Esophagus squamous epithelium (tissue), 5 donors: ENCODE measurements around the gene ROCK2. TPM values are rescaled to one million over a fixed set of nuclear protein-coding genes. Genes with fewer than 3 reads are reported as not detected.

Source experiments
- DNase-seq: peaks from one replicate; lab custom pipeline; 2025; lab: John Stamatoyannopoulos, UW
- H3K27ac ChIP-seq, 4 donors: fragments of 200-600 bp; sonication (generic); one replicate each; pipeline ENCODE4 v1.5.1; 2016 to 2019; ENCODE audit warnings: mild to moderate bottlenecking in 1 of 4
- H3K27me3 ChIP-seq, 4 donors: fragments of 200-600 bp; sonication (generic); 1 replicate in 3 of 4; 2 replicates in 1 of 4; pipeline versions ENCODE4 v1.5.1 to v1.6.0; 2017 to 2021; ENCODE audit warnings: antibody characterized with exemption in 1 of 4
- H3K36me3 ChIP-seq, 3 donors: fragments of 200-600 bp; sonication (generic); one replicate each; pipeline ENCODE4 v1.5.1; 2016 to 2019
- H3K4me1 ChIP-seq, 3 donors: fragments of 200-600 bp; sonication (generic); one replicate each; pipeline ENCODE4 v1.5.1; 2017 to 2019
- H3K4me3 ChIP-seq, 4 donors: fragments of 200-600 bp; sonication (generic); 1 replicate in 3 of 4; 2 replicates in 1 of 4; pipeline ENCODE4 v1.5.1; 2016 to 2019; ENCODE audit warnings: mild to moderate bottlenecking in 2 of 4, moderate library complexity in 1 of 4
- H3K9me3 ChIP-seq, 3 donors: fragments of 200-600 bp; sonication (generic); one replicate each; pipeline ENCODE4 v1.5.1; 2016 to 2019
- CTCF ChIP-seq, 6 experiments: fragments of 450-650 bp in 4 of 6; fragments of 200-600 bp in 2 of 6; sonication (generic) in 2 of 6; IDR thresholded peaks; one replicate each; pipeline ENCODE4 v1.5.1; 2016 to 2019; ENCODE audit warnings: antibody characterized with exemption in 6 of 6, mild to moderate bottlenecking in 4 of 6, moderate library complexity in 4 of 6
- POLR2A ChIP-seq, 4 donors: fragments of 450-650 bp; IDR thresholded peaks; one replicate each; pipeline ENCODE4 v1.6.1; 2017; ENCODE audit warnings: antibody characterized with exemption in 4 of 4, mild to moderate bottlenecking in 4 of 4, moderate library complexity in 3 of 4
- WGBS, 2 donors: methylation state at CpG; one replicate each; pipeline ENCODE4 v1.1.5; 2018; 5-methylcytosine and 5-hydroxymethylcytosine counted together
- intact Hi-C: fragments of 100-400 bp; cut with DNase I; formaldehyde crosslinking; loops from one replicate; pipeline ENCODE4 v1.15.0; 2022
- total RNA-seq, 4 donors: library from RNA; depleted of rRNA; stranded (reverse); fragments of >200 nt; gene quantifications; one replicate each; pipeline ENCODE4 v1.1.0, GENCODE V29; 2016
- donor health status: DM: yes; HTN: yes; CAD: no.

ROCK2 gene
- total RNA-seq, 4 donors from 2014 or later, result 15.2 to 50.5 (median 21.4) TPM

- TF ChIP-seq CTCF (IDR thresholded peaks at IDR 0.05) (no peak), POLR2A (IDR thresholded peaks at IDR 0.05) (no peak)
- DNase-seq, result no peak
- intact Hi-C loops, result no loop called here
- H3K27ac ChIP-seq, result no peak overlapping the region
- H3K36me3 ChIP-seq, result peaks cover 0 to 68% (median 0%) of the 10 kb centered on the region in 3 donors
- H3K4me3 ChIP-seq, result no peak overlapping the region
- no peaks in the 10 kb centered on the region for H3K27me3 ChIP-seq
- H3K9me3 ChIP-seq, result no peaks in the 10 kb centered on the region
- H3K4me1 ChIP-seq, result no peaks in the 10 kb centered on the region
Measured at GRCh38 chr2:11208083-11208482, 136.4 kb downstream of the ROCK2 start.

- no peak overlapping the region for H3K27ac ChIP-seq
- intact Hi-C loops, result no loop called here
- no peaks in the 10 kb centered on the region for H3K9me3 ChIP-seq
Measured at GRCh38 chr2:11203480-11203879, 141.0 kb downstream of the ROCK2 start.

GRCh38 chr2:11201969-11202368 is 142.5 kb downstream of the ROCK2 start:
- 75 to 80% methylated on average over 5 of the region's 5 CpGs for WGBS, 2 donors
- Histone ChIP-seq H3K27me3 (no peaks in the 10 kb centered on the region), H3K36me3 (peaks cover 0 to 74% (median 0%) of the 10 kb centered on the region in 3 donors), H3K27ac (no peak overlapping the region), H3K4me3 (no peak overlapping the region), H3K4me1 (no peaks in the 10 kb centered on the region), H3K9me3 (no peaks in the 10 kb centered on the region)
- DNase-seq, result no peak
- TF ChIP-seq CTCF (IDR thresholded peaks at IDR 0.05), result no peak
- TF ChIP-seq POLR2A (IDR thresholded peaks at IDR 0.05), result no peak
- intact Hi-C loops, result no loop called here

More at GRCh38 chr2:11203480-11203879, 141.0 kb downstream of the ROCK2 start:
- 52 to 62% methylated on average over 3 of the region's 3 CpGs for WGBS, 2 donors
- TF ChIP-seq CTCF (IDR thresholded peaks at IDR 0.05), result no peak
- no peak for TF ChIP-seq POLR2A (IDR thresholded peaks at IDR 0.05)
- Histone ChIP-seq H3K27me3 (no peaks in the 10 kb centered on the region), H3K4me3 (no peak overlapping the region), H3K36me3 (peaks cover 0 to 74% (median 0%) of the 10 kb centered on the region in 3 donors), H3K4me1 (no peaks in the 10 kb centered on the region)
- DNase-seq, result no peak

GRCh38 chr2:11200651-11201050 is 143.8 kb downstream of the ROCK2 start:
- H3K4me3 ChIP-seq, result no peak overlapping the region
- intact Hi-C loops, result no loop called here
- H3K27ac ChIP-seq, result no peak overlapping the region
- no peak for DNase-seq
- H3K27me3 ChIP-seq, result no peaks in the 10 kb centered on the region
- WGBS, 2 donors, result 93 to 95% methylated on average over 2 of the region's 2 CpGs
- H3K36me3 ChIP-seq, result peaks cover 0 to 75% (median 0%) of the 10 kb centered on the region in 3 donors
- TF ChIP-seq CTCF (IDR thresholded peaks at IDR 0.05), result no peak
- no peaks in the 10 kb centered on the region for H3K4me1 ChIP-seq
- H3K9me3 ChIP-seq, result no peaks in the 10 kb centered on the region

GRCh38 chr2:11196246-11196645 is 148.2 kb downstream of the ROCK2 start:
- no peak overlapping the region for H3K27ac ChIP-seq
- intact Hi-C loops, result no loop called here
- no peaks in the 10 kb centered on the region for H3K9me3 ChIP-seq
- H3K4me3 ChIP-seq, result no peak overlapping the region
- DNase-seq, result no peak
- H3K4me1 ChIP-seq, result peaks cover 0 to 11% (median 0%) of the 10 kb centered on the region in 3 donors
- 72 to 79% methylated on average over 3 of the region's 3 CpGs for WGBS, 2 donors
- H3K36me3 ChIP-seq, result peaks cover 0 to 98% (median 5%) of the 10 kb centered on the region in 3 donors
- H3K27me3 ChIP-seq, result no peaks in the 10 kb centered on the region
- TF ChIP-seq CTCF (IDR thresholded peaks at IDR 0.05) (no peak), POLR2A (IDR thresholded peaks at IDR 0.05) (no peak)
